BLaER1 treated with 17β-estradiol and CSF1 and Interleukin-3, amounts not matched to agents 10 nM and 100 nM (cell line): ENCODE measurements around the gene DRC7.
"Not testable (repeated sequence)": the region's sequence is repeated elsewhere in the genome, so short reads cannot be mapped to it uniquely, and the experiment has no call there.

Source experiments
- H3K27ac ChIP-seq, 11 experiments: shearing (Covaris generic); formaldehyde crosslinking; 2 replicates each; pipeline ENCODE4 v1.8.1; 2022
- H3K27me3 ChIP-seq, 11 experiments: shearing (Covaris generic); formaldehyde crosslinking; 2 replicates each; pipeline ENCODE4 v1.8.1; 2022
- H3K36me3 ChIP-seq, 11 experiments: shearing (Covaris generic); formaldehyde crosslinking; 2 replicates each; pipeline ENCODE4 v1.8.1; 2022
- H3K4me1 ChIP-seq, 10 experiments: shearing (Covaris generic); formaldehyde crosslinking; 2 replicates each; pipeline ENCODE4 v1.8.1; 2022
- H3K4me2 ChIP-seq, 11 experiments: shearing (Covaris generic); formaldehyde crosslinking; 2 replicates each; pipeline ENCODE4 v1.8.1; 2022
- H3K4me3 ChIP-seq, 10 experiments: shearing (Covaris generic); formaldehyde crosslinking; 2 replicates each; pipeline ENCODE4 v1.8.1; 2022
- H3K9ac ChIP-seq, 11 experiments: shearing (Covaris generic); formaldehyde crosslinking; 2 replicates each; pipeline ENCODE4 v1.8.1; 2022
- H3K9me3 ChIP-seq, 11 experiments: shearing (Covaris generic); formaldehyde crosslinking; replicated peaks in 1 of 11; 2 replicates each; pipeline ENCODE4 v1.8.1; 2022
- H4K20me1 ChIP-seq, 11 experiments: shearing (Covaris generic); formaldehyde crosslinking; 2 replicates each; pipeline ENCODE4 v1.8.1; 2022
- Cebpa-rat ChIP-seq, 11 experiments: shearing (Covaris generic); IDR thresholded peaks; 2 replicates each; pipeline ENCODE4 v1.8.1; 2022

DRC7 gene

GRCh38 chr16:57775661-57776469 lies 81.3 kb downstream of the DRC7 start:
- Histone ChIP-seq H3K27ac (peak overlapping the region in 1 of 11 experiments; percentile 22; a peak in 1 of 22 replicates), H4K20me1 (peaks cover 0 to 90% (median 0%) of the 10 kb centered on the region in 11 experiments; a peak in 9 of 22 replicates), H3K36me3 (peaks cover 0 to 97% (median 9%) of the 10 kb centered on the region in 11 experiments; a peak in 13 of 22 replicates), H3K9me3 (no peaks in the 10 kb centered on the region), H3K27me3 (no peaks in the 10 kb centered on the region), H3K4me3 (no peak overlapping the region), H3K4me2 (peak overlapping the region in 1 of 11 experiments; percentile 7; a peak in 2 of 22 replicates), H3K9ac (peak overlapping the region in 4 of 11 experiments; percentile 7 to 57 (median 25); a peak in 4 of 22 replicates), H3K4me1 (peaks cover 0 to 19% (median 8%) of the 10 kb centered on the region in 10 experiments; a peak in 17 of 20 replicates)
- TF ChIP-seq Cebpa-rat (IDR thresholded peaks at IDR 0.05) = no peak

DNA sequence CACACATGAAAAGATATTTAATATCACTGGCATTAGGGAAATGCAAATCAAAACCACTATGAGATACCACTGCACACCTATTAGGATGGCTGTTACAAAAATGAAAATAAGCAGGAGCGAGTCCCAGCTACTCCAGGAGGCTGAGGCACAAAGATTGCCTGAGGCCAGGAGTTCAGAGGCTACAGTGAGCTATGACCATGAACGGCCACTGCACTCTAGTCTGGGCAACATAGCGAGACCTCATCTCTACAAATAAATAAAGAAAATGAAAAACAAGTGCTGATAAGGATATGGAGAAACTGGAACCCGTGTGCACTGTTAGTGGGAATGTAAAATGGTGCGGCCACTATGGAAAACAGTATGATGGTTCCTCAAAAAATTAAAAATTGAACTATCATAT lies 84.1 kb downstream of the DRC7 start:
- Histone ChIP-seq H3K9me3 (no peaks in the 10 kb centered on the region), H3K27me3 (no peaks in the 10 kb centered on the region), H3K4me3 (no peak overlapping the region), H3K9ac (no peak overlapping the region), H3K27ac (no peak overlapping the region), H3K4me1 (peaks cover 0 to 33% (median 4%) of the 10 kb centered on the region in 10 experiments; a peak in 9 of 20 replicates), H3K36me3 (peaks cover 0 to 97% (median 9%) of the 10 kb centered on the region in 11 experiments; a peak in 11 of 22 replicates), H4K20me1 (peaks cover 0 to 93% (median 0%) of the 10 kb centered on the region in 11 experiments; a peak in 8 of 22 replicates), H3K4me2 (no peak overlapping the region)
- no peak for TF ChIP-seq Cebpa-rat (IDR thresholded peaks at IDR 0.05)

GRCh38 chr16:57779836-57780235 lies 85.2 kb downstream of the DRC7 start:
- H3K27ac ChIP-seq, H3K9ac ChIP-seq, H3K4me2 ChIP-seq, H3K4me3 ChIP-seq, H3K9me3 ChIP-seq, H3K27me3 ChIP-seq: not testable (repeated sequence)
- Histone ChIP-seq H4K20me1 (peaks cover 0 to 93% (median 0%) of the 10 kb centered on the region in 11 experiments; a peak in 8 of 22 replicates), H3K36me3 (peaks cover 0 to 97% (median 9%) of the 10 kb centered on the region in 11 experiments; a peak in 11 of 22 replicates), H3K4me1 (peaks cover 0 to 28% (median 4%) of the 10 kb centered on the region in 10 experiments; a peak in 9 of 20 replicates)

DNA sequence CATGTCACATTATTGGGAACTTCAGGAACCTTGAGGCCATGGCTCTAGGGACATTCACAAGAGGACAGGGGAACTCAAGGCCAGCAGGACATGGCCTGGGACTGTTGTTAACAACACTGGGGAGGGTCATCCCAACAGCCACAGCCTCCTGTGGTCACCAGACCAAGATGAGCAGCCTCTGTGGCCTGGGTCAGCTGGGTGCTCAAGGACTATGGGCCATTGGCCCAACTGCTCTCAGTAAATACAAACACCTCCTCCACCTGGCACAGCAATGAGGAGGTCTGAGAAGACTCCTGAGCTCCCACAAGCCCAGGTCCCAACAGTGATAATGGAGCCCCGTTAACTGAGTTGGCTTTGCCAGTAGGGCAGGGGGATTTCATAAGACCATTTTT lies 86.7 kb downstream of the DRC7 start:
- H3K4me1 ChIP-seq = peaks cover 0 to 15% (median 4%) of the 10 kb centered on the region in 10 experiments; a peak in 7 of 20 replicates
- H3K4me2 ChIP-seq = no peak overlapping the region
- H3K36me3 ChIP-seq = peaks cover 0 to 97% (median 7%) of the 10 kb centered on the region in 11 experiments; a peak in 11 of 22 replicates
- no peaks in the 10 kb centered on the region for H3K27me3 ChIP-seq
- no peaks in the 10 kb centered on the region for H3K9me3 ChIP-seq
- H3K4me3 ChIP-seq = no peak overlapping the region
- H3K27ac ChIP-seq = no peak overlapping the region
- no peak overlapping the region for H3K9ac ChIP-seq
- no peak for TF ChIP-seq Cebpa-rat (IDR thresholded peaks at IDR 0.05)
- peaks cover 0 to 93% (median 0%) of the 10 kb centered on the region in 11 experiments; a peak in 6 of 22 replicates for H4K20me1 ChIP-seq
